Activated naive CD4-positive, alpha-beta T cell treated with anti-CD3 and anti-CD28 coated beads for 36 hours (primary cell): ENCODE data around the gene KIF19. TPM values are rescaled to one million over a fixed set of nuclear protein-coding genes. Genes with fewer than 3 reads are reported as not detected.
"Not testable (repeated sequence)": the region's sequence is repeated elsewhere in the genome, so short reads cannot be mapped to it uniquely, and the experiment has no call there.

Experiments
- CTCF ChIA-PET: fragments of 350-600 bp; sonication (Branson Sonifier 250); formaldehyde crosslinking; loops from one replicate; lab custom pipeline; 2021; ENCODE audit warnings: antibody characterized with exemption; lab: Charles Lee
- DNase-seq: peaks from one replicate; pipeline ENCODE4 v3.0.0-alpha.2; 2020
- H3K27ac Mint-ChIP-seq: one replicate; pipeline ENCODE4 v1.8.0; 2021; ENCODE audit warnings: mild to moderate bottlenecking, mixed read lengths
- H3K27me3 Mint-ChIP-seq: one replicate; pipeline ENCODE4 v1.8.0; 2021; ENCODE audit warnings: low read depth, mixed read lengths
- H3K36me3 Mint-ChIP-seq: one replicate; pipeline ENCODE4 v1.8.0; 2021; ENCODE audit warnings: low read depth, mixed read lengths
- H3K4me1 Mint-ChIP-seq: one replicate; pipeline ENCODE4 v1.8.0; 2021; ENCODE audit warnings: low read depth, mixed read lengths
- H3K4me3 Mint-ChIP-seq: one replicate; pipeline ENCODE4 v1.8.0; 2021; ENCODE audit warnings: mild to moderate bottlenecking, moderate library complexity, mixed read lengths
- H3K9me3 Mint-ChIP-seq: one replicate; pipeline ENCODE4 v1.8.0; 2021; ENCODE audit warnings: mixed read lengths
- intact Hi-C: fragments of 100-400 bp; cut with micrococcal nuclease; formaldehyde crosslinking; loops from one replicate; pipeline ENCODE4 v1.15.1; 2023
- total RNA-seq, 2 experiments: library from RNA; stranded (reverse); gene quantifications; one replicate each; pipeline ENCODE4 v1.2.3, GENCODE V29; 2021

KIF19 gene
- total RNA-seq, 2 experiments from 2014 or later: not detected

- CTCF ChIA-PET: interaction anchor here (1.5 kb wide), 1 partner anchor 61 kb away, joined by 3 read pairs; no protein-coding TSS in a partner anchor
- Mint-ChIP-seq H3K27me3 (no peaks in the 10 kb centered on the region), H3K4me3 (no peak overlapping the region), H3K27ac (no peak overlapping the region), H3K4me1 (no peaks in the 10 kb centered on the region), H3K9me3 (no peaks in the 10 kb centered on the region), H3K36me3 (no peaks in the 10 kb centered on the region)
- intact Hi-C loops: no loop called here
- no peak for DNase-seq
These were observed 70.5 kb downstream of the KIF19 start for GRCh38 chr17:74396567-74396966.

GRCh38 chr17:74402048-74402447 lies 76.0 kb downstream of the KIF19 start:
- Mint-ChIP-seq H3K4me1 (peaks cover 4% of the 10 kb centered on the region), H3K9me3 (no peaks in the 10 kb centered on the region), H3K4me3 (no peak overlapping the region), H3K27me3 (no peaks in the 10 kb centered on the region), H3K36me3 (no peaks in the 10 kb centered on the region), H3K27ac (no peak overlapping the region)
- DNase-seq: no peak
- CTCF ChIA-PET: interaction anchor here (1.0 to 2.2 kb wide), 3 partner anchors 24 to 34 kb away, joined by 3 to 9 read pairs (median 3); no protein-coding TSS in a partner anchor
- intact Hi-C loops: no loop called here

DNA sequence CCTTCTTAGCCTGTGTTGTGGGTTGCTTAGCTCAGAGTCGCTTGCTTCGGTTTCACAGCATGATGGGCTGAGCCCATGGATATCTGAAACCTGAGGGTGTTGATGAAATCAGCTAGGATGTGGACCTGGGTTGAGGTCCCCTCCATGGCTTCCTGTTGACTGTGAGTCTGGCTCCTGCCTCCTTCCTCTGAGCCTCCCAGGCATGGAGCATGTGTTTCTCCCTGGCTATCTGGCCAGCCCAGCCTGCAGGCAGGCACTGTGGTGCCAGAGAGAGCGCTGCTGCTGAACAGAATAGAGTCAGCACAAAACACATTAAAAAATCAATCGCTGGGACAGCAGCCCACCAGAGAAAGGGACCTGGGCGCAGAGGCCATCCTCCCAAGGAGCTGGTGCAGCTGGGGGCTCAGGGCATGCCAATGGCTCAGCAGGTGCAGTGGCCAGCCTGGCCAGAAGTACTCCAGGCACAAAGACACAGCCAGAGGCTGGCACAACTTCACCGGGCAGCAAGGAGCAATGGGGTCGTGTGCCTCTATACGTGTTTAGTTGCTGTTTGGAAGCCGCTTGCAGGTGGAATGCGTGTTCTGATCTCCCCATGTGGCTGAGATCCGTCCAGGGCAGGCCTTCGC lies 77.6 kb downstream of the KIF19 start:
- CTCF ChIA-PET: interaction anchor here (0.7 to 2.2 kb wide), 5 partner anchors 35 to 187 kb away, joined by 3 to 9 read pairs (median 4); no protein-coding TSS in a partner anchor
- Mint-ChIP-seq H3K4me1 (peaks cover 4% of the 10 kb centered on the region), H3K27me3 (no peaks in the 10 kb centered on the region), H3K4me3 (no peak overlapping the region), H3K27ac (no peak overlapping the region), H3K9me3 (no peaks in the 10 kb centered on the region), H3K36me3 (no peaks in the 10 kb centered on the region)
- DNase-seq: no peak
- intact Hi-C loops: no loop called here

DNA sequence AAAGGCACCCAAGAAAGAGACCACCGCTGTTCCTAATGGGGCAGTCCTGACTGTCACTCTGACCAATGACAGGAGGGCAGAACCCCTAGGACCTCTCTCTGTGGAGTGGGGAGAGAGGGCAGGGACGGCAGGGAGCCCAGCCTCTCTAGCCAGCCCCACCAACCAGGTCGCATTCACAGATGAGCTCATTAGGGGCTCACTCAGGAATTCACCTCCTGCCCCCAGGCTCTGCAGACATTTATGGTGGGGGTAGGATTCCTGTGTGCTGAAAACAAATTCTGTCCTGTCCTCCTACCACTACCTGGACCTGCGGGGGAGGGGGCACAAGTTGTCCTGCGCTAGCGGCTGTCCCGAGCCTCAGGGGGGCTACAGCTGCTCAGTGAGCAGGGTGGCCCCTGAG lies 78.2 kb downstream of the KIF19 start:
- DNase-seq: no peak
- H3K4me3 Mint-ChIP-seq: no peak overlapping the region
- H3K9me3 Mint-ChIP-seq: no peaks in the 10 kb centered on the region
- H3K36me3 Mint-ChIP-seq: no peaks in the 10 kb centered on the region
- peaks cover 4% of the 10 kb centered on the region for H3K4me1 Mint-ChIP-seq
- CTCF ChIA-PET: interaction anchor here (0.5 to 2.2 kb wide), 3 partner anchors 36 to 727 kb away, joined by 3 to 9 read pairs (median 4); no protein-coding TSS in a partner anchor
- no peak overlapping the region for H3K27ac Mint-ChIP-seq
- intact Hi-C loops: no loop called here
- H3K27me3 Mint-ChIP-seq: no peaks in the 10 kb centered on the region

DNA sequence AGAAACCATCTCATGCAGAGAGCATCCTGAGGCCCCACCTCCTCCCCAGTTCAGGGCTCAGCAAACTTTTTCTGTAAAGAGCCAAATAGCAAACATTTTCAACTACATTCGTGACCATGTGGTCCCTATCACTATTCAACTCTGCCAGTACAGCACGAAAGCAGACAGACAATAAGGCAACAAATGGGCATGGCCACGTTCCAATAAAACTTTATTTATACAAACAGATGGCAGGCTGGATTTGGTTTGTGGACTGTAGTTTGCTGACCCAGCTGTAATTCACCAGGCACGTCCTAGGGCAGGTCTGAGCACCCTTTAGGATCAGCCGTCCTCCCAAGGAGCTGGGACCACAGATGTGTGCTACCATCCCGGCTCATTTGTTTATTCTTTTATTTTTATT lies 78.8 kb downstream of the KIF19 start:
- CTCF ChIA-PET: interaction anchor here (0.5 to 1.9 kb wide), 2 partner anchors 52 to 726 kb away, joined by 3 to 4 read pairs; no protein-coding TSS in a partner anchor
- peaks cover 4% of the 10 kb centered on the region for H3K4me1 Mint-ChIP-seq
- no peaks in the 10 kb centered on the region for H3K36me3 Mint-ChIP-seq
- H3K27ac Mint-ChIP-seq: no peak overlapping the region
- no peak overlapping the region for H3K4me3 Mint-ChIP-seq
- H3K9me3 Mint-ChIP-seq: no peaks in the 10 kb centered on the region
- no peak for DNase-seq
- H3K27me3 Mint-ChIP-seq: no peaks in the 10 kb centered on the region
- intact Hi-C loops: no loop called here

DNA sequence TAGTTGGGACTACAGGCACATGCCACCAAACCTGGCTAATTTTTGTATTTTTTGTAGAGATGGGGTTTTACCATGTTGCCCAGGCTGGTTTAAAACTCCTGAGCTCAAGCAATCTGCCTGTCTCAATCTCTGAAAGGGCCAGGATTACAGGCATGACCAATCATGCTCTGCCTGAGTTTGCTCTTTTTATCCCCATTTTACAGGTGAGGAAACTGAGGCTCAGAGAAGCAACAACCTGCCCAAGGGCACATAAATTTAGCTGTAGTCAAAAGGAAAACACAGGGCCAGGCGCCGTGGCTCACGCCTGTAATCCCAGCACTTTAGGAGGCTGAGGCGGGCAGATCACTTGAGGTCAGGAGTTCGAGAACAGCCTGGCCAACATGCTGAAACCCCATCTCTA lies 79.3 kb downstream of the KIF19 start:
- H3K27ac Mint-ChIP-seq, H3K27me3 Mint-ChIP-seq, intact Hi-C loops, DNase-seq, H3K4me1 Mint-ChIP-seq, H3K9me3 Mint-ChIP-seq, H3K4me3 Mint-ChIP-seq, H3K36me3 Mint-ChIP-seq: not testable (repeated sequence)
- CTCF ChIA-PET: interaction anchor here (1.9 kb wide), 1 partner anchor 52 kb away, joined by 4 read pairs; no protein-coding TSS in a partner anchor

Other genes starting within 250 kb of the KIF19 start
- gene RPL38, start 122.5 kb upstream of the KIF19 start, total RNA-seq: 1,000 to 10,000 TPM; 1,784 to 1,916 TPM
- 1 to 10 TPM; 2.5 to 2.8 TPM for gene TTYH2, start 112.7 kb upstream of the KIF19 start, total RNA-seq
- under 1 TPM; 0.12 to 0.25 TPM for gene DNAI2, start 52.0 kb upstream of the KIF19 start, total RNA-seq
- not detected for gene BTBD17, start 35.6 kb downstream of the KIF19 start, total RNA-seq
- not detected for gene GPR142, start 41.3 kb downstream of the KIF19 start, total RNA-seq
- not detected for gene GPRC5C, start 105.9 kb downstream of the KIF19 start, total RNA-seq
- 1 to 10 TPM; 1.3 to 1.8 TPM for gene CD300A, start 140.4 kb downstream of the KIF19 start, total RNA-seq
- not detected for gene CD300LB, start 205.2 kb downstream of the KIF19 start, total RNA-seq
- gene CD300C, start 219.9 kb downstream of the KIF19 start, total RNA-seq: not detected
- gene CD300H, start 241.3 kb downstream of the KIF19 start, total RNA-seq: not detected